Fibroblast of mammary gland (primary cell): ENCODE data around the gene RUNX1.

ENCODE experiments used
- DNase-seq: peaks from one replicate; pipeline ENCODE4 v3.0.0-alpha.2; 2010; ENCODE audit warnings: low read depth
- H3K4me3 ChIP-seq: 2 replicates; pipeline ENCODE4 v1.5.1; 2011; ENCODE audit warnings: low read depth, mild to moderate bottlenecking, low read length, moderate library complexity; ENCODE audit not compliant: control insufficient read depth
- TF ChIP-seq, protein P1 (sequence below): conservative IDR thresholded peaks from 2 replicates; pipeline ENCODE4 v1.5.1; 2011; ENCODE audit warnings: low read depth, low read length, inconsistent platforms; ENCODE audit not compliant: control insufficient read depth, insufficient read depth

The RUNX1 gene

DNA sequence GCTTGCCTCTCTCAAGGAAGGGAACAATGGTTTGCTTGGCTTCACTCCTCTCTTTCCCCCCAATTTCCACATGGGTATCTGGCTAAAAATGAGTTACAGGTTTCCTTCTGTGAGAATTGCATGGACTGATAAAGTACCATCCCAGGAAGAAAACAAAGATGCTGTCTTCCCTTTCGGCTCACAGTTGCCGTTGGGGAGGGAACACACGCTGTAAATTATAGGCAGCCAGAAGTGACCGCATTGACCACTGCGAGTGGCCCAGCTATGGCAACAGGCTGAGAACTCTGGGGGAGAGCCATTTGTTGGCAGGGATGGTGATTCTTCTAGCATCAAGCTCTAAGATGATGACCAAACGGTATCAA is 2.9 kb downstream of the RUNX1 start:
- TF ChIP-seq, protein P1, sequence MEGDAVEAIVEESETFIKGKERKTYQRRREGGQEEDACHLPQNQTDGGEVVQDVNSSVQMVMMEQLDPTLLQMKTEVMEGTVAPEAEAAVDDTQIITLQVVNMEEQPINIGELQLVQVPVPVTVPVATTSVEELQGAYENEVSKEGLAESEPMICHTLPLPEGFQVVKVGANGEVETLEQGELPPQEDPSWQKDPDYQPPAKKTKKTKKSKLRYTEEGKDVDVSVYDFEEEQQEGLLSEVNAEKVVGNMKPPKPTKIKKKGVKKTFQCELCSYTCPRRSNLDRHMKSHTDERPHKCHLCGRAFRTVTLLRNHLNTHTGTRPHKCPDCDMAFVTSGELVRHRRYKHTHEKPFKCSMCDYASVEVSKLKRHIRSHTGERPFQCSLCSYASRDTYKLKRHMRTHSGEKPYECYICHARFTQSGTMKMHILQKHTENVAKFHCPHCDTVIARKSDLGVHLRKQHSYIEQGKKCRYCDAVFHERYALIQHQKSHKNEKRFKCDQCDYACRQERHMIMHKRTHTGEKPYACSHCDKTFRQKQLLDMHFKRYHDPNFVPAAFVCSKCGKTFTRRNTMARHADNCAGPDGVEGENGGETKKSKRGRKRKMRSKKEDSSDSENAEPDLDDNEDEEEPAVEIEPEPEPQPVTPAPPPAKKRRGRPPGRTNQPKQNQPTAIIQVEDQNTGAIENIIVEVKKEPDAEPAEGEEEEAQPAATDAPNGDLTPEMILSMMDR, result no peak
- no peak for DNase-seq
- no peak overlapping the region for H3K4me3 ChIP-seq

- H3K4me3 ChIP-seq, result no peak overlapping the region
- no peak for DNase-seq
- TF ChIP-seq, protein P1, result no peak
These were observed 3.4 kb downstream of the RUNX1 start for GRCh38 chr21:35045542-35046262.

- H3K4me3 ChIP-seq, result no peak overlapping the region
- TF ChIP-seq, protein P1, result no peak
These were observed 4.1 kb downstream of the RUNX1 start for GRCh38 chr21:35044770-35045541.

DNA sequence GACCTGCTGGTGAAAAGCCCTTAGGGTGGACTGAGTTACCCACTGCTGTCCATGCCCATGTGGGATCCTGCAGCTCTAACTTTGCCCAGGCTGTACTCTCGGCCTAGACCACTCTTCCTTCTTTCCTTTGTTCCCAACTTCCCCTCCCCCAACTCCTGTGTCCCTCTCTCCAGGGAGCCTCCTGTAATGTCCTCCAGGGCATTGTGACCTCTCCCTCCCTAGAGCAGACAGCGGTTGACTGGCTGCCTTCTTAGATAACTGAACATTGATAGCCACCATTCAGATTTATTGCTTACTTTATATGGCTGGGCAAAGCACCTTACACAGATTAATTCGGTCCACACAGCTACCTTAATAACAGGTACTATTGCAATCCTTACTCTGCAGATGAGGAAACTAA is 5.0 kb downstream of the RUNX1 start:
- DNase-seq, result no peak
- H3K4me3 ChIP-seq, result no peak overlapping the region
- TF ChIP-seq, protein P1, result no peak

More at GRCh38 chr21:35044770-35045541, 4.1 kb downstream of the RUNX1 start:
- no peak for DNase-seq

- no peak overlapping the region for H3K4me3 ChIP-seq
- no peak for DNase-seq
- TF ChIP-seq, protein P1, result no peak
These were observed 5.6 kb downstream of the RUNX1 start for GRCh38 chr21:35043549-35043948.

- no peak for DNase-seq
- TF ChIP-seq, protein P1, result no peak
- no peak overlapping the region for H3K4me3 ChIP-seq
These were observed 6.3 kb downstream of the RUNX1 start for GRCh38 chr21:35042836-35043235.

DNA sequence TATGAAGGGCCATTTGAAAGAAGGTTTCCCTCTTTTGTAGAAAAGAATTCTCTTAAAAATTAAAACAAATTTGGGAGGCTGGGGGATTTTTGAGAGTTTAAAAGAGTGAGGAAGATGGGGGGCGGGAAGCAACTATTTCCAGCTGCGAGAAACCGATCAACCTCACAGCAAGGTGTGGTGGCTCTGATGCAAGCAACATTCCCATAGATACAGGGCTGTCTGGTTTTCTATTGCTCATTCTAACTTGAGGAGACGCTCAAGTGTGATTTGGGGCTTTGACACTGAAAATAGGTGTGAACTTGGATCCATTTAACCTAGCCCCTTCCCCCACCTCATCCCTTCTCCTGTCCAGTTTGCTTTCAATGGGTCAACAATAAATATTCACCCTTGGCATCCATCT is 7.2 kb downstream of the RUNX1 start:
- DNase-seq, result no peak
- H3K4me3 ChIP-seq, result no peak overlapping the region
- TF ChIP-seq, protein P1, result no peak
